Right lobe of liver (tissue), 4 donors: ENCODE results near the gene CCM2.

Experiments used
- CTCF ChIP-seq, 4 donors: fragments of 200-600 bp in 3 of 4; fragments of 450-650 bp in 1 of 4; IDR thresholded peaks; one replicate each; pipeline versions ENCODE4 v1.5.1 to v1.8.0; 2016 to 2022; ENCODE audit warnings: antibody characterized with exemption in 4 of 4, mild to moderate bottlenecking in 2 of 4
- POLR2A ChIP-seq: fragments of 450-650 bp; IDR thresholded peaks from one replicate; pipeline ENCODE4 v1.6.1; 2017; ENCODE audit warnings: antibody characterized with exemption, mild to moderate bottlenecking
- donor health status: DM: no; HTN: no; CAD: no.
- donor health status: DM: no; HTN: no; CAD: no.
- donor health status: DM: no; HTN: yes; CAD: no.

GRCh38 chr7:45033261-45033930 lies 33.4 kb downstream of the CCM2 start:
- TF ChIP-seq CTCF (IDR thresholded peaks at IDR 0.05) (no peak), POLR2A (no peak)
